ENCODE results near the gene MLF2. TPM values are rescaled to one million over a fixed set of nuclear protein-coding genes. Genes with fewer than 3 reads are reported as not detected.

The MLF2 gene
- total and polyA plus RNA-seq, 9 of the 15 experiments (the other 6 are each of a cell fraction or from before 2014, with no cell fraction given): 11.4 to 190 (median 139) TPM

- TF ChIP-seq HIVEP1 (CRISPR knock-in tag; IDR thresholded peaks at IDR 0.05): no peak
- TF ChIP-seq LCOR (CRISPR knock-in tag; IDR thresholded peaks at IDR 0.05): no peak
- no peak for TF ChIP-seq U2AF2 (optimal IDR thresholded peaks at IDR 0.05; ENCODE audit: low read depth, low read length)
These were observed 30.1 kb upstream of the MLF2 start (continued) for GRCh38 chr12:6782850-6783566.

- Histone ChIP-seq H3K4me3 (no peak overlapping the region), H3K9me3 (replicated peaks; ENCODE audit: control insufficient read depth, insufficient read depth, low read depth, low read length) (no peaks in the 10 kb centered on the region), H3K9me1 (ENCODE audit: control insufficient read depth, insufficient read depth, low read length) (no peaks in the 10 kb centered on the region), H3K36me3 (ENCODE audit: control insufficient read depth, insufficient read depth, low read length) (no peaks in the 10 kb centered on the region), H2AFZ (ENCODE audit: low read depth, low read length) (peak overlapping the region; percentile 68), H3K79me2 (ENCODE audit: control insufficient read depth, insufficient read depth, low read length) (no peaks in the 10 kb centered on the region), H3K4me2 (ENCODE audit: insufficient read depth, low read length) (no peak overlapping the region), H3K9ac (ENCODE audit: insufficient read depth in 1 of 2, low read depth in 2 of 2, low read length in 2 of 2) (peak overlapping the region in 1 of 2 experiments; percentile 33; a peak in 2 of 4 replicates), H3K27ac (ENCODE audit: extremely low read depth, low read depth, low read length) (no peak overlapping the region), H3K4me1 (replicated peaks in 1 of 2; ENCODE audit: control insufficient read depth in 2 of 2, insufficient read depth in 2 of 2, low read length in 2 of 2) (peaks cover 9 to 18% of the 10 kb centered on the region in 2 experiments; a peak in 4 of 5 replicates), H4K20me1 (replicated peaks; ENCODE audit: control insufficient read depth, insufficient read depth, low read length) (no peaks in the 10 kb centered on the region), H3K27me3 (ENCODE audit: control insufficient read depth in 2 of 2, insufficient read depth in 2 of 2, low read length in 2 of 2) (no peaks in the 10 kb centered on the region)
- BruUV-seq (replicated peaks): no TSS peak
- intact Hi-C loops (cut with micrococcal nuclease): no loop called here
- WGBS (ENCODE audit: insufficient coverage, low coverage, missing lambda C conversion rate): 23% methylated on average over 6 of the region's 6 CpGs
- ChIA-PET CTCF (ENCODE audit: low intra/inter-chr PET ratio) (no interaction called here), POLR2A (interaction anchor here (0.6 to 1.7 kb wide), 4 partner anchors 10 to 102 kb away, joined by 3 to 5 read pairs (median 3); partner anchors contain the start of gene LAG3)
- FAIRE-seq: no peak
- in situ Hi-C loops (cut with MboI): no loop called here
- ATAC-seq: no peak
- DNase-seq (ENCODE audit: extremely low read depth in 1 of 4, low spot score in 3 of 4): no peak
- TF ChIP-seq EWSR1 (IDR thresholded peaks at IDR 0.05; ENCODE audit: borderline replicate concordance, low read depth, partially characterized antibody): no peak
- no peak for TF ChIP-seq ZNF830 (CRISPR knock-in tag; IDR thresholded peaks at IDR 0.05)
- no peak for TF ChIP-seq PRPF4 (IDR thresholded peaks at IDR 0.05; ENCODE audit: insufficient read depth, low read depth, low read length, poor library complexity, severe bottlenecking)
- TF ChIP-seq DEAF1 (CRISPR knock-in tag; IDR thresholded peaks at IDR 0.05): no peak
- no peak for TF ChIP-seq BRD9 (IDR thresholded peaks at IDR 0.05; ENCODE audit: low read depth, partially characterized antibody)
- no peak for TF ChIP-seq ZNF41 (CRISPR knock-in tag; conservative IDR thresholded peaks at IDR 0.05)
- TF ChIP-seq KLF10 (CRISPR knock-in tag; IDR thresholded peaks at IDR 0.05): no peak
- TF ChIP-seq HSF4 (CRISPR knock-in tag; IDR thresholded peaks at IDR 0.05; ENCODE audit: borderline replicate concordance): no peak
- TF ChIP-seq ZC3H4 (CRISPR knock-in tag; IDR thresholded peaks at IDR 0.05; ENCODE audit: borderline replicate concordance): no peak
- no peak for TF ChIP-seq RHOXF2B (CRISPR knock-in tag; conservative IDR thresholded peaks at IDR 0.05)
- no peak for TF ChIP-seq PBX2 (CRISPR knock-in tag; IDR thresholded peaks at IDR 0.05; ENCODE audit: low read depth)
- TF ChIP-seq PBX2 (tag; conservative IDR thresholded peaks at IDR 0.05; ENCODE audit: low read depth): no peak
- no peak for TF ChIP-seq NR2C2 (CRISPR knock-in tag; IDR thresholded peaks at IDR 0.05)
- TF ChIP-seq NR2C2 (tag; IDR thresholded peaks at IDR 0.05): no peak
- TF ChIP-seq CBFA2T3 (IDR thresholded peaks at IDR 0.05): no peak
These were observed 29.2 kb upstream of the MLF2 start for GRCh38 chr12:6782119-6782518.

Data from K562 (cell line).